Hepatocyte (in vitro differentiated cells): ENCODE data around the gene SLC38A2. TPM values are rescaled to one million over a fixed set of nuclear protein-coding genes. Genes with fewer than 3 reads are reported as not detected.

Experiments
- DNase-seq: peaks from one replicate; pipeline ENCODE4 v3.0.0-alpha.2; 2016; ENCODE audit warnings: low spot score
- H2AFZ ChIP-seq: fragments of 200-600 bp; sonication (generic); 2 replicates; pipeline ENCODE4 v1.6.0; 2016; ENCODE audit warnings: antibody characterized with exemption, mild to moderate bottlenecking
- H3K27ac ChIP-seq: fragments of 200-600 bp; sonication (generic); 2 replicates; pipeline ENCODE4 v1.5.1; 2016; ENCODE audit warnings: mild to moderate bottlenecking
- H3K27me3 ChIP-seq: fragments of 200-600 bp; sonication (generic); 2 replicates; pipeline ENCODE4 v1.6.1; 2016
- H3K36me3 ChIP-seq: fragments of 200-600 bp; sonication (generic); replicated peaks from 2 replicates; pipeline ENCODE4 v1.5.1; 2016; ENCODE audit warnings: low read depth; ENCODE audit not compliant: insufficient read depth
- H3K4me1 ChIP-seq: fragments of 200-600 bp; sonication (generic); 2 replicates; pipeline ENCODE4 v1.5.1; 2016; ENCODE audit warnings: mild to moderate bottlenecking, moderate library complexity; ENCODE audit not compliant: insufficient read depth
- H3K4me2 ChIP-seq: fragments of 200-600 bp; sonication (generic); 2 replicates; pipeline ENCODE4 v1.6.0; 2016
- H3K4me3 ChIP-seq: fragments of 200-600 bp; sonication (generic); 2 replicates; pipeline ENCODE4 v1.5.1; 2016; ENCODE audit warnings: mild to moderate bottlenecking
- H3K79me2 ChIP-seq: fragments of 200-600 bp; sonication (generic); 2 replicates; pipeline ENCODE4 v1.6.0; 2017; ENCODE audit warnings: mild to moderate bottlenecking
- H3K9me2 ChIP-seq: fragments of 200-600 bp; sonication (generic); replicated peaks from 2 replicates; pipeline ENCODE4 v1.6.0; 2017; ENCODE audit warnings: mild to moderate bottlenecking; ENCODE audit not compliant: insufficient read depth
- H3K9me3 ChIP-seq: fragments of 200-600 bp; sonication (generic); 2 replicates; pipeline ENCODE4 v1.5.1; 2016; ENCODE audit warnings: low read depth, mild to moderate bottlenecking
- H4K20me1 ChIP-seq: fragments of 200-600 bp; sonication (generic); 2 replicates; pipeline ENCODE4 v1.6.0; 2016; ENCODE audit warnings: mild to moderate bottlenecking; ENCODE audit not compliant: insufficient read depth, poor library complexity, severe bottlenecking
- EZH2 ChIP-seq: fragments of 200-600 bp; sonication (generic); IDR thresholded peaks from 2 replicates; pipeline ENCODE4 v1.6.1; 2016; ENCODE audit warnings: antibody characterized with exemption, mild to moderate bottlenecking, borderline replicate concordance
- EZH2phosphoT487 ChIP-seq: fragments of 200-600 bp; sonication (generic); IDR thresholded peaks from one replicate; pipeline ENCODE4 v1.6.1; 2018; ENCODE audit warnings: antibody characterized with exemption, mild to moderate bottlenecking, low read depth, moderate library complexity; ENCODE audit not compliant: unreplicated experiment, severe bottlenecking
- WGBS: methylation state at CpG from one replicate; pipeline ENCODE4 v1.1.6; 2016; ENCODE audit warnings: low lambda C conversion rate; ENCODE audit errors: missing lambda C conversion rate; 5-methylcytosine and 5-hydroxymethylcytosine counted together
- polyA plus RNA-seq: library from polyadenylated mRNA; unstranded; fragments of >200 nt; fragmentation: Nextera tagmentation; extraction: Ambion mirVana; gene quantifications from 2 replicates; pipeline ENCODE4 v1.2.1, GENCODE V29; 2016
- total RNA-seq: library from RNA; depleted of rRNA; stranded (reverse); fragments of >200 nt; gene quantifications from 2 replicates; pipeline ENCODE4 v1.2.3, GENCODE V29; 2014
- TF ChIP-seq, protein P1 (sequence below): fragments of 200-600 bp; sonication (generic); IDR thresholded peaks from 2 replicates; pipeline ENCODE4 v1.5.1; 2016; ENCODE audit warnings: antibody characterized with exemption, mild to moderate bottlenecking; ENCODE audit not compliant: poor library complexity

Gene SLC38A2
- total and polyA plus RNA-seq, 2 experiments from 2014 or later = 139 to 373 TPM

DNA sequence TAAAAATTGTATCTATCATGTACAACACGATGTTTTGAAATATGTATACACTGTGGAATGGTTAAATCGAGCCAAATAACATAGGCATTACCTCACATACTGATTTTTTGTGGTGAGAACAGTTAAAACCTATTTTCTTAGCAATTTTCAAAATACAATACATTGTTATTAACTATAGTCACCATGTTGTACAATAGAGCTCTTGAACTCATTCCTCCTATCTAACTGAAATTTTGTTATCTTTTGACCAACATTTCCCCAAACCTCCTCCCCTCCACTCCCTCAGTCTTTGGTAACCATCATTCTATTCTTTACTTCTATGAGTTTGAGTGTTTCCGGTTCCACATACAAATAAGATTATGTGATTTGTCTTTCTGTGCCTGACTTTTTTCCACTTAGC lies 6.8 kb upstream of the SLC38A2 start:
- TF ChIP-seq, protein P1, sequence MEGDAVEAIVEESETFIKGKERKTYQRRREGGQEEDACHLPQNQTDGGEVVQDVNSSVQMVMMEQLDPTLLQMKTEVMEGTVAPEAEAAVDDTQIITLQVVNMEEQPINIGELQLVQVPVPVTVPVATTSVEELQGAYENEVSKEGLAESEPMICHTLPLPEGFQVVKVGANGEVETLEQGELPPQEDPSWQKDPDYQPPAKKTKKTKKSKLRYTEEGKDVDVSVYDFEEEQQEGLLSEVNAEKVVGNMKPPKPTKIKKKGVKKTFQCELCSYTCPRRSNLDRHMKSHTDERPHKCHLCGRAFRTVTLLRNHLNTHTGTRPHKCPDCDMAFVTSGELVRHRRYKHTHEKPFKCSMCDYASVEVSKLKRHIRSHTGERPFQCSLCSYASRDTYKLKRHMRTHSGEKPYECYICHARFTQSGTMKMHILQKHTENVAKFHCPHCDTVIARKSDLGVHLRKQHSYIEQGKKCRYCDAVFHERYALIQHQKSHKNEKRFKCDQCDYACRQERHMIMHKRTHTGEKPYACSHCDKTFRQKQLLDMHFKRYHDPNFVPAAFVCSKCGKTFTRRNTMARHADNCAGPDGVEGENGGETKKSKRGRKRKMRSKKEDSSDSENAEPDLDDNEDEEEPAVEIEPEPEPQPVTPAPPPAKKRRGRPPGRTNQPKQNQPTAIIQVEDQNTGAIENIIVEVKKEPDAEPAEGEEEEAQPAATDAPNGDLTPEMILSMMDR = no peak
- TF ChIP-seq EZH2phosphoT487 (no peak), EZH2 (no peak)
- H3K27ac ChIP-seq = no peak overlapping the region
- no peak for DNase-seq
- H3K9me3 ChIP-seq = no peaks in the 10 kb centered on the region
- no peaks in the 10 kb centered on the region for H4K20me1 ChIP-seq
- H3K36me3 ChIP-seq = no peaks in the 10 kb centered on the region
- H3K4me3 ChIP-seq = no peak overlapping the region
- no peaks in the 10 kb centered on the region for H3K27me3 ChIP-seq
- no peak overlapping the region for H3K4me2 ChIP-seq
- peaks cover 7% of the 10 kb centered on the region for H3K79me2 ChIP-seq
- peaks cover 3% of the 10 kb centered on the region for H3K4me1 ChIP-seq
- H3K9me2 ChIP-seq = no peaks in the 10 kb centered on the region
- 84% methylated on average over 3 of the region's 3 CpGs for WGBS
- no peak overlapping the region for H2AFZ ChIP-seq

DNA sequence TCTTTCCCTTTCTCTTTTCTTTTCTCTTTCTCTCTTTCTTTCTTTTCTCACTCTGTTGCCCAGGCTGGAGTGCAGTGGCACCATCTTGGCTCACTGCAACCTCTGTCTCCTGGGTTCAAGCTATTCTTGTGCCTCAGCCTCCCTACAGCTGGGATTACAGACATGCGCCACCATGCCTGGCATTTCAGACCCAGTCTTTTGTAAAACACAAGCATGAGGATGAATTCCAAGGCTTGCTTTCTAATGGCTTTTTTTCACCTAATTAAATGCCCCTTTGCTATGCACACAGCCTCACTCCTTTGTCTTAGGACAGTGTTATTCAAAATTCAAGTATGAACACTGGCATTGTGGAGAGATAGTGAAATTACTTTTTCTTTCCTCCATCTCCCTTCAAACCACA lies 6.0 kb upstream of the SLC38A2 start:
- no peak overlapping the region for H3K27ac ChIP-seq
- H3K27me3 ChIP-seq = no peaks in the 10 kb centered on the region
- no peaks in the 10 kb centered on the region for H3K9me2 ChIP-seq
- H3K9me3 ChIP-seq = no peaks in the 10 kb centered on the region
- no peak for DNase-seq
- TF ChIP-seq, protein P1 = no peak
- no peak for TF ChIP-seq EZH2phosphoT487
- no peak for TF ChIP-seq EZH2
- H3K4me1 ChIP-seq = peaks cover 9% of the 10 kb centered on the region
- no peaks in the 10 kb centered on the region for H4K20me1 ChIP-seq
- no peak overlapping the region for H2AFZ ChIP-seq
- no peak overlapping the region for H3K4me2 ChIP-seq
- no peaks in the 10 kb centered on the region for H3K36me3 ChIP-seq
- H3K79me2 ChIP-seq = peaks cover 10% of the 10 kb centered on the region
- 100% methylated on average over 1 of the region's 1 CpG for WGBS
- H3K4me3 ChIP-seq = no peak overlapping the region

DNA sequence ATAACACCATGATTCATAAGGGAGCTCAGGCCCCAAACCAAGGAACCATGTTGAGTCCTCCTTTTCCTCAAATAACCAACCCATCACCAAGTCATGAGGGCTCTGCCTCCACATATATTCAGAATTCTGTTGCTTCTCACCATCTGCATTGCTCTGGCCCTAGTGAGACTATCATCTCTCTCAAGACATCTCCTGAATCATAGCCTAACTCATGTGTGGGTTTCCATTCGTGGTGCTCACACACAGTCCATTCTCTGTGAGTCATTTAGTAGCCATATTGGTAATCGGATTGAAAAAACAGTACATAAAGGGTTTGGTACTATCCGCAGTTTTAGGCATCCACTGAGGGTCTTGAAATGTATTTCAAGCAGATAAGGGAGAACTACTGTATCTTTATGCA lies 5.1 kb upstream of the SLC38A2 start:
- TF ChIP-seq EZH2 (no peak), EZH2phosphoT487 (no peak)
- TF ChIP-seq, protein P1 = no peak
- no peaks in the 10 kb centered on the region for H3K27me3 ChIP-seq
- H3K4me1 ChIP-seq = peaks cover 10% of the 10 kb centered on the region
- H4K20me1 ChIP-seq = no peaks in the 10 kb centered on the region
- peaks cover 10% of the 10 kb centered on the region for H3K79me2 ChIP-seq
- H2AFZ ChIP-seq = no peak overlapping the region
- H3K36me3 ChIP-seq = no peaks in the 10 kb centered on the region
- H3K9me3 ChIP-seq = no peaks in the 10 kb centered on the region
- DNase-seq = no peak
- no peak overlapping the region for H3K4me3 ChIP-seq
- H3K9me2 ChIP-seq = no peaks in the 10 kb centered on the region
- no peak overlapping the region for H3K4me2 ChIP-seq
- WGBS = 86% methylated on average over 3 of the region's 3 CpGs
- H3K27ac ChIP-seq = no peak overlapping the region

DNA sequence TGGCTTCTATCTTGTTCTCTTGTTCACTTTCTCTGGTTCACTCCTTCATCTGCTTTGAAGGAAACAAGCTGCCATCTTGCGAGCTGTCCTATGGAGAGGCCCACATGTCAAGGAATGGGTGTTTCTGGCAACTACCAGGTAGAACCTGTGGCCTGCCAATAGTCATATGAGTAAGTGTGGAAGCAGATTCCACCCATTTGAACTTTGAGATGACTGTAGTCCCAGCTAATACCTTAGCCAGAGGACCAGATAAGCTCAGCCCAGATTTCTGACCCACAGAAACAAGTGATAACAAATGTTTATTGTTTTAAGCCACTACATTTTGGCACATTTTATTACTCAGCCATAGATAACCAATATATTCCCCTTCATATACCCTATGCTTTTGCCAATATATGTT lies 4.0 kb upstream of the SLC38A2 start:
- Histone ChIP-seq H3K27me3 (no peaks in the 10 kb centered on the region), H3K36me3 (no peaks in the 10 kb centered on the region), H3K4me1 (peaks cover 10% of the 10 kb centered on the region), H3K27ac (no peak overlapping the region), H3K4me2 (no peak overlapping the region), H3K4me3 (no peak overlapping the region), H4K20me1 (peaks cover 8% of the 10 kb centered on the region), H3K9me2 (no peaks in the 10 kb centered on the region), H3K9me3 (no peaks in the 10 kb centered on the region), H3K79me2 (peaks cover 19% of the 10 kb centered on the region), H2AFZ (no peak overlapping the region)
- TF ChIP-seq EZH2 (no peak), EZH2phosphoT487 (no peak)
- TF ChIP-seq, protein P1 = no peak
- 85% methylated on average over 1 of the region's 1 CpG for WGBS
- DNase-seq = no peak
